K562 (cell line): ENCODE measurements around the gene OR2V2. TPM values are rescaled to one million over a fixed set of nuclear protein-coding genes. Genes with fewer than 3 reads are reported as not detected.

Source experiments
- ARID4B ChIP-seq: sonication (generic); formaldehyde crosslinking; IDR thresholded peaks from 2 replicates; pipeline ENCODE4 v1.8.0; 2022; ENCODE audit warnings: mild to moderate bottlenecking, missing genetic modification reagents
- BCL6 ChIP-seq: fragments of 250-450 bp; sonication (Bioruptor Pico); IDR thresholded peaks from 2 replicates; pipeline ENCODE4 v1.4.0; 2020
- CBX5 ChIP-seq: IDR thresholded peaks from 2 replicates; pipeline ENCODE4 v1.6.1; 2014; ENCODE audit warnings: low read depth, borderline replicate concordance
- CCAR2 ChIP-seq: fragments of 200-400 bp; formaldehyde crosslinking; IDR thresholded peaks from 2 replicates; pipeline ENCODE4 v1.6.1; 2017; ENCODE audit warnings: mild to moderate bottlenecking, low read depth, low read length
- DNMT1 ChIP-seq: fragments of 450-650 bp; IDR thresholded peaks from 2 replicates; pipeline ENCODE4 v1.6.1; 2016; ENCODE audit warnings: antibody characterized with exemption, mild to moderate bottlenecking
- EWSR1 ChIP-seq: fragments of 450-650 bp; IDR thresholded peaks from 2 replicates; pipeline ENCODE4 v1.6.1; 2018; ENCODE audit warnings: borderline replicate concordance, mild to moderate bottlenecking, low read depth, moderate library complexity; ENCODE audit not compliant: partially characterized antibody
- FOXK1 ChIP-seq: sonication (generic); formaldehyde crosslinking; IDR thresholded peaks from 2 replicates; pipeline ENCODE4 v1.8.0; 2022; ENCODE audit warnings: missing genetic modification reagents, mild to moderate bottlenecking, borderline replicate concordance
- FOXO4 ChIP-seq: fragments of 450-650 bp; formaldehyde crosslinking; IDR thresholded peaks from 2 replicates; pipeline ENCODE4 v1.4.0; 2020; ENCODE audit warnings: mild to moderate bottlenecking, moderate library complexity
- LCOR ChIP-seq: sonication (generic); formaldehyde crosslinking; IDR thresholded peaks from 2 replicates; pipeline ENCODE4 v1.8.0; 2022; ENCODE audit warnings: mild to moderate bottlenecking, missing genetic modification reagents
- MLX ChIP-seq, 2 experiments: fragments of 450-650 bp in 1 of 2; sonication (generic) in 1 of 2; formaldehyde crosslinking; conservative IDR thresholded peaks; 2 replicates each; pipeline versions ENCODE4 v1.4.0 to v1.8.1; 2020 to 2022; ENCODE audit warnings: mild to moderate bottlenecking in 1 of 2, missing genetic modification reagents in 1 of 2
- NELFE ChIP-seq: IDR thresholded peaks from 2 replicates; pipeline ENCODE4 v1.6.1; 2011; ENCODE audit warnings: mild to moderate bottlenecking; ENCODE audit not compliant: insufficient read depth, insufficient read length
- POLR2A ChIP-seq: fragments of 450-650 bp; conservative IDR thresholded peaks from 2 replicates; pipeline ENCODE4 v1.6.1; 2016
- SRF ChIP-seq, 2 experiments: fragments of 250-450, 450-650 bp in 1 of 2; sonication (Bioruptor Pico) in 1 of 2; sonication (generic) in 1 of 2; formaldehyde crosslinking; IDR thresholded peaks; 2 replicates each; pipeline versions ENCODE4 v1.5.0 to v1.5.1; 2020 to 2022; ENCODE audit warnings: mild to moderate bottlenecking in 1 of 2, missing genetic modification reagents in 1 of 2
- XRCC5 ChIP-seq: fragments of 200-400 bp; formaldehyde crosslinking; IDR thresholded peaks from 2 replicates; pipeline ENCODE4 v1.6.1; 2017; ENCODE audit warnings: low read depth, mild to moderate bottlenecking, low read length
- ZBTB1 ChIP-seq: sonication (generic); formaldehyde crosslinking; IDR thresholded peaks from 2 replicates; pipeline ENCODE4 v1.8.1; 2023; ENCODE audit warnings: missing genetic modification reagents, low read depth, mild to moderate bottlenecking, borderline replicate concordance
- ZFX ChIP-seq: sonication (generic); formaldehyde crosslinking; IDR thresholded peaks from 2 replicates; pipeline ENCODE4 v1.8.0; 2022; ENCODE audit warnings: mild to moderate bottlenecking, missing genetic modification reagents, moderate library complexity
- ZNF124 ChIP-seq: sonication (generic); formaldehyde crosslinking; IDR thresholded peaks from 2 replicates; pipeline ENCODE4 v1.8.1; 2022; ENCODE audit warnings: missing genetic modification reagents
- ZNF175 ChIP-seq: fragments of 200-800 bp; sonication (Bioruptor generic); IDR thresholded peaks from 2 replicates; pipeline ENCODE4 v1.6.1; 2016; ENCODE audit warnings: low read depth, mild to moderate bottlenecking, missing genetic modification characterization, missing compliant biosample characterization
- ZNF282 ChIP-seq: sonication (generic); formaldehyde crosslinking; IDR thresholded peaks from 2 replicates; pipeline ENCODE4 v1.8.1; 2023; ENCODE audit warnings: missing genetic modification reagents
- ZNF445 ChIP-seq: fragments of 250-450 bp; sonication (Bioruptor Pico); IDR thresholded peaks from 2 replicates; pipeline ENCODE4 v1.4.0; 2020; ENCODE audit warnings: low read depth, mild to moderate bottlenecking, moderate library complexity
- polyA plus RNA-seq, 8 experiments: library from polyadenylated mRNA; depleted of rRNA in 4 of 8; stranded (reverse) in 5 of 8; unstranded in 3 of 8; fragments of >200 nt; fragmentation: Nextera tagmentation in 2 of 8; fragmentation: Illumina TruSeq in 1 of 8; extraction: Ambion mirVana in 2 of 8; extraction: Trizol in 1 of 8; gene quantifications; 2 replicates each; pipeline versions ENCODE4 v1.2.1 to v1.2.3, GENCODE V29; 2011 to 2014; ENCODE audit warnings: inconsistent platforms in 1 of 8, missing spikeins in 1 of 8
- total RNA-seq, 7 experiments: library from RNA; depleted of rRNA in 6 of 7; stranded (reverse); fragments of >200 nt in 6 of 7; fragmentation: Illumina TruSeq in 2 of 7; extraction: Trizol in 2 of 7; gene quantifications; 2 replicates each; pipeline versions ENCODE4 v1.2.1 to v1.2.3, GENCODE V29; 2011 to 2021; ENCODE audit warnings: low replicate concordance in 1 of 7

OR2V2 gene
- total and polyA plus RNA-seq, 9 of the 15 experiments (the other 6 are each of a cell fraction or from before 2014, with no cell fraction given), result 0.01 TPM; not detected in 8

- TF ChIP-seq ZNF445 (CRISPR knock-in tag) (no peak), ZNF175 (CRISPR knock-in tag) (0 out of 2 replicates have a peak, but pooled peaks have one; percentile 59), SRF (CRISPR knock-in tag; IDR thresholded peaks at IDR 0.05) (0 out of 4 replicates have a peak, but pooled peaks of 1 of the 2 experiments have one; percentile 37), BCL6 (no peak), FOXO4 (CRISPR knock-in tag) (no peak), ZNF282 (CRISPR knock-in tag) (no peak), ARID4B (CRISPR knock-in tag) (peak; percentile 68), EWSR1 (no peak), LCOR (CRISPR knock-in tag) (no peak), ZFX (CRISPR knock-in tag) (no peak; the same call in 1 of the 2 replicates), ZBTB1 (CRISPR knock-in tag) (no peak), NELFE (no peak), MLX (CRISPR knock-in tag; conservative IDR thresholded peaks at IDR 0.05) (no peak), POLR2A (no peak; the same call in 1 of the 2 replicates), FOXK1 (CRISPR knock-in tag) (no peak), CCAR2 (no peak), XRCC5 (no peak), CBX5 (no peak), DNMT1 (no peak), ZNF124 (CRISPR knock-in tag) (no peak)
Measured at GRCh38 chr5:181190711-181191525, 43.5 kb downstream of the OR2V2 start (continued).
